ENCODE measurements around the gene PPM1B. TPM values are rescaled to one million over a fixed set of nuclear protein-coding genes. Genes with fewer than 3 reads are reported as not detected.

Gene PPM1B
- total and polyA plus RNA-seq, 9 of the 15 experiments (the other 6 are each of a cell fraction or from before 2014, with no cell fraction given), result 8.9 to 44.0 (median 28.6) TPM

GRCh38 chr2:44152865-44153669 is 15.6 kb upstream of the PPM1B start:
- no TSS peak for BruUV-seq (replicated peaks)
- in situ Hi-C loops (cut with MboI), result no loop called here
- CTCF ChIA-PET (ENCODE audit: low intra/inter-chr PET ratio), result interaction anchor here (0.6 kb wide), 1 partner anchor 826 kb away, joined by 3 read pairs; no protein-coding TSS in a partner anchor
- POLR2A ChIA-PET, result interaction anchor here (1.3 kb wide), 1 partner anchor 15 kb away, joined by 4 read pairs; no protein-coding TSS in a partner anchor
- H3K9me3 ChIP-seq (replicated peaks; ENCODE audit: control insufficient read depth, insufficient read depth, low read depth, low read length), result no peaks in the 10 kb centered on the region
- H3K27ac ChIP-seq (ENCODE audit: extremely low read depth, low read depth, low read length), result no peak overlapping the region
- intact Hi-C loops (cut with micrococcal nuclease), result no loop called here
- ATAC-seq, result no peak
- H2AFZ ChIP-seq (ENCODE audit: low read depth, low read length), result no peak overlapping the region
- no peak for DNase-seq (ENCODE audit: extremely low read depth in 1 of 4, low spot score in 3 of 4)
- H3K4me1 ChIP-seq (replicated peaks in 1 of 2; ENCODE audit: control insufficient read depth in 2 of 2, insufficient read depth in 2 of 2, low read length in 2 of 2), result peaks cover 3 to 16% of the 10 kb centered on the region in 2 experiments; a peak in 3 of 5 replicates
- no peaks in the 10 kb centered on the region for H4K20me1 ChIP-seq (replicated peaks; ENCODE audit: control insufficient read depth, insufficient read depth, low read length)
- no peak overlapping the region for H3K4me2 ChIP-seq (ENCODE audit: insufficient read depth, low read length)
- H3K79me2 ChIP-seq (ENCODE audit: control insufficient read depth, insufficient read depth, low read length), result no peaks in the 10 kb centered on the region
- no peaks in the 10 kb centered on the region for H3K36me3 ChIP-seq (ENCODE audit: control insufficient read depth, insufficient read depth, low read length)
- 79% methylated on average over 8 of the region's 8 CpGs for WGBS (ENCODE audit: insufficient coverage, low coverage, missing lambda C conversion rate)
- H3K9me1 ChIP-seq (ENCODE audit: control insufficient read depth, insufficient read depth, low read length), result no peaks in the 10 kb centered on the region
- no peak for FAIRE-seq
- no peak overlapping the region for H3K9ac ChIP-seq (ENCODE audit: insufficient read depth in 1 of 2, low read depth in 2 of 2, low read length in 2 of 2)
- no peak overlapping the region for H3K4me3 ChIP-seq
- peaks cover 4 to 11% of the 10 kb centered on the region in 2 experiments; a peak in 3 of 5 replicates for H3K27me3 ChIP-seq (ENCODE audit: control insufficient read depth in 2 of 2, insufficient read depth in 2 of 2, low read length in 2 of 2)
- no peak for TF ChIP-seq ZNF830 (CRISPR knock-in tag; IDR thresholded peaks at IDR 0.05)
- TF ChIP-seq ZC3H4 (CRISPR knock-in tag; IDR thresholded peaks at IDR 0.05; ENCODE audit: borderline replicate concordance), result no peak
- TF ChIP-seq OTX1 (CRISPR knock-in tag; IDR thresholded peaks at IDR 0.05), result no peak
- no peak for TF ChIP-seq TARDBP (IDR thresholded peaks at IDR 0.05)
- TF ChIP-seq TCF7L2 (IDR thresholded peaks at IDR 0.05; ENCODE audit: low read depth, low read length), result no peak
- no peak for TF ChIP-seq CBX2 (IDR thresholded peaks at IDR 0.05; ENCODE audit: insufficient read depth, low read length, poor library complexity, severe bottlenecking)
- TF ChIP-seq DIDO1 (tag; IDR thresholded peaks at IDR 0.05; ENCODE audit: low read depth), result no peak
- no peak for TF ChIP-seq ETV1 (tag; conservative IDR thresholded peaks at IDR 0.05; ENCODE audit: low read depth)
- TF ChIP-seq PRMT5 (CRISPR knock-in tag; IDR thresholded peaks at IDR 0.05), result no peak
- TF ChIP-seq FOXA1 (IDR thresholded peaks at IDR 0.05; ENCODE audit: borderline replicate concordance), result no peak
- no peak for TF ChIP-seq STAT5B (CRISPR knock-in tag; IDR thresholded peaks at IDR 0.05)
- no peak for TF ChIP-seq PHF20 (IDR thresholded peaks at IDR 0.05; ENCODE audit: partially characterized antibody)
- no peak for TF ChIP-seq ZNF655 (CRISPR knock-in tag; IDR thresholded peaks at IDR 0.05)
- no peak for TF ChIP-seq CLOCK (CRISPR knock-in tag; IDR thresholded peaks at IDR 0.05; ENCODE audit: borderline replicate concordance)

Measured in K562 (cell line).